ENCODE data around the gene WSCD2.

Gene WSCD2

DNA sequence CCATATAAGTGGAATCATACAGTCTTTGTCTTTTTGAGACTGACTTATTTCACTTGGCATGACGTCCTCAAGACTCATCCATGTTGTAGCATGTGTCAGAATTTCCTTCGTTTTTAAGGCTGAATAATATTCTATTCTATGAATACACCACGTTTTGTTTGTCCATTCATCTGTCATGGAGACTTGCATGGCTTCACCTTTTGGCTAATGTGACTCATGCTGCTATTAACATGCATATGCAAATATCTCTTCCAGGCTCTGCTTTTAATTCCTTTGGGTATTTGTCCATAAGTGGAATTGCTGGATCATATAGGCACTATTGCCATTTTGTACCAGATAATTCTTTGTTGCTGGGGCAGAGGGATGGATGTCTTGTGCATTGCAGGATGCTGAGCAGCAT is 19.6 kb upstream of the WSCD2 start:
- no peak for DNase-seq

DNA sequence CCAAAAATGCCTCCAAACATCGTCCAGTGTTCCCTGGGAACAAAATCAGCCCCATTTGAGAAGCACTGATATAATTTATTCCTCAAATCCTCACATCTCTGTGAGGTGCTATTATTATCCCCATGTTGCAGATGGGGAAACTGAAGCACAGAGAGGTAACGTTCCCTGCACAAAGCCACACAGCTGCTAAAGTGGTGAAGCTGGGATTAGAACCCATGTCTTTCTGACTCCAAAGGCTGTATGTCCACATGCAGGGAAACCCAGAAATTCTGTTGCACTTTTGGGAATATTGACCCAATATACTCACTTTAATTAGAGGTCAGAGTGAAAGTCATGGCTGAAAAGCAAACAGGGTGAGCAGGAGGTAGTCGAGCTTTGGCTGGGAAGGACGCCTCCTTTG is 19.1 kb upstream of the WSCD2 start:
- DNase-seq = no peak

DNA sequence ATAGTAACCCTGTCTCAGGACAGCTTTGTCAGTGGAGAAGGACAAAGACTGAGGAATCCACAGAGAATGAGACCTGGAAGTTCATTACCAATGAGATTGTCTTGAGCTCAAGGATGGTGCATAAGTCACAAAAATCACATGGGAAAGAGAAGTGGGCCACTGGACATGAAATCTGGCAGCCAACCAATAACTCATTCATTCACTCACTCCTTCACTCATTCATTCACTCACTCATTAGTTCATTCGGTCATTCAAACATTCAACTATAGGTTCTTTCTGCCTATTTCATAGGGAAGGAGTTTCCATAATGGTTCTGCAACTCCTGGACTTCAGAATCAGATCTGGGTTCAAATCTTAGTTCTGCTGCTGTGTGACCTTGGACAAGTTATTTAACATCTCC is 18.2 kb upstream of the WSCD2 start:
- no peak for DNase-seq

DNA sequence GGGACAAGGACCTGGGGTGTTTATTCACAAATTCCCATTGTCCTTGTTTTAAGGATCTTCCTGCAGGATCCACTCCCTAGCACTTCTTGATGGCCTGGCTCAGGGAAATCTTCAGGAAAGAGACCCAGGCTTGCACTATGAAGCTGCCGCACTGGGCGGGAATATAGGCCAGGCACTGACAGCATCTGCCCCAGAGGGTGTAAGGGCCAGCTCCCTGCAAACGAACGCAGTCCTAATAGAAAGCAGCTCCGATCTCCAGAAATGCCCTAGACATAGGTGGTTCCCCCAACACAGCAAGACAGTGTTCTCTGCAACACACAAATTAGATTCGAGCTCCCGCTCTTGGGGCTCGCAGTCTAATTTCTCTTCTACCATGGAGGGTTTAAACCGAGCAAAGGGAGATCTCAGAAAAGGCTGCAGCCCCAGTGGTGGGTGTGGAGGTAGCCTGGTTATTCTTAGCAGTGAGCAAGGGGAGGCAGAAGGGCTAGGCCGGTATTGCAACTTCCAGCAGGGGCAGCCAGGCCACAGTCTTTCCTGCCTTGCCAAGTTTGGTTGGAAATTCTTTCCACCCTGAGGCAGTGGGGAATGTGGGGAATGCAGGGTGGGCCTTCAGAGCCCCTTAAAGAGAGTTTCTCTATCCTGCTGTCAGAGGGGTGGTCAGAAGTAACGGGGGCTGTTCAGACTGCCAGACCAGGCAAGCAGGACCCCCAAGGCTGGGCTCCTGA is 16.1 kb upstream of the WSCD2 start:
- no peak for DNase-seq

DNA sequence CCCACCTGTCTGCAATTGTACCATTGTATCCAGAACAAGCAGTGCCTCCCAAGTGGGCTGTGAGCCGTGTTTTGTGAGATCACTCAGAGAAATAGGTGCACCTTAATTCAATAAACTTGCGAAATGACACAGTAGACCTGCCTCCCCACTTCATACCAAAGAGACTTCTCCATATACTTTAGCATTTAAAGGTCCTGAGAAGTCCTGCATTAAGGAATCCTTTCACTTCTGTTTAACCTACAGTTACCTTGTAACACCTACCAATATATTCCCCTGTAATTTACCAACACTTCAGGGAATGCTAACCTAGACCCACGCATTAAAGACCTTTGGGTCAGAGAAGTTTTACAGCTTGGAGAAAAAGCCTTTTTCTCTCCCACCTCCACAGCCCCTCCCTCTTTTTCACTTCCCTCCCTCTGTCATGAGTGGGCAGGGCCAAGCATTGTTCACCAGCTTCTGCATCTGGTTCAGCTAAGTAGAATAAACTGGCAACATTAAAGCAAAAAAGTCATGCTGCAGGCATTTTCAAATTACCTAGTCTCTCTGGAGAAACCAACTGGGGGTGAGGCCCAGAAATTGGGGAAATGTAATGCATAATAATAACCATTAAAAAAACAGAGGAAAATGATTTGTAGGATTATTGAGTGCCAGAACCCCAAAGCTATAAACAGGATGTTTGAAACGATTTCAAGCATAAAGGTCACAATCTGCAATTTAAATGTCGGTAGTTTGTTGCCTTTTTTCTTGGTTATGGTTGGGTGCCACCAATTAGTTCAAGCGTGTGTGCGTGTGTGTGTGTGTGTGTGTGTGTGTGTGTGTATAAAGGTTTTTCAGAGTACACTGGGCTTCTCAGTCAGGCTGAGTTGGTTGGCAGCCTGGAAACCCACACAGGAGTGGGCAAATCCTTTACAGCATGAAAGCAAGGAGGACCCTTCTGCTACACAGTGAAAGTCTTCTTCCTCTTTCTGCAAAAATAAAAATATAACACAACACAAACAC is 13.7 kb upstream of the WSCD2 start:
- no peak for DNase-seq

DNA sequence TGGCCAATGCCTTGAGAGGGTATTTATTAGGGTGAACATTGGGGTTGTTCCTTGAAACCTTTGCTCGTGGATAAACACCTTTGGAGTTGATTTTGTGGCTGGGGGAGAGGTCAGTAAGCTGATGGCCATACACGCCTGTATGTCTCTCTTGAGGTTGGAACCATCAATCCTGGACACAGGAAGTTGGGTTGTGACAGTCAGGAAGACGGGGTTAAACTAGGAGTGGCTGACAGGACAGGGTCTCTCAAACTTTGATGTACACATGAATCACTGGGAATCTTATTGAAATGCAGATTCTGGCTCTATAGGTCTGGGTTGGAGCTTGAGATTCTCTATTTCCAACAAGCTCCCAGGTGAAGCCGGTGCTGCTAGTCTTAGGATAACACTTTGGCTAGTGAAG is 12.8 kb upstream of the WSCD2 start:
- DNase-seq = no peak

DNA sequence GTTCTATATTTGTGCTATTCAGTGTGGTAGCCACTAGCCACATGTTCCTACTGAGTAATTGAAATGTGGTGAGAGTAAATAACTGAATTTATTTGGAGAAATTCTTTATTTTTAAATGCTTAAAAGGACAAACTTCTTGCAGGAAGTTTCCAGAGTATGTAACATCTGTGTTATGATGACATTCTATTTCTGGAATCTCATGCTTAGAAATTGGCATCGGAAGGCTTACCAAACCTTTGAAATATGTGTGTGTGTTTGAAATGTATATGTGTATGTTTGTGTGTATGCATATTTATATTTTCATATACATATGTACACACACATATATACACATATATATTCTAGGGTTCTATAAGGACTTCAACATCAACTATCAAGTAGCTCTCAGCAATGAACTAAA is 12.4 kb upstream of the WSCD2 start:
- no peak for DNase-seq

- no peak for DNase-seq
These were observed 11.8 kb upstream of the WSCD2 start for GRCh38 chr12:108117163-108117849.

- no peak for DNase-seq
These were observed 11.2 kb upstream of the WSCD2 start for GRCh38 chr12:108117902-108118301.

DNA sequence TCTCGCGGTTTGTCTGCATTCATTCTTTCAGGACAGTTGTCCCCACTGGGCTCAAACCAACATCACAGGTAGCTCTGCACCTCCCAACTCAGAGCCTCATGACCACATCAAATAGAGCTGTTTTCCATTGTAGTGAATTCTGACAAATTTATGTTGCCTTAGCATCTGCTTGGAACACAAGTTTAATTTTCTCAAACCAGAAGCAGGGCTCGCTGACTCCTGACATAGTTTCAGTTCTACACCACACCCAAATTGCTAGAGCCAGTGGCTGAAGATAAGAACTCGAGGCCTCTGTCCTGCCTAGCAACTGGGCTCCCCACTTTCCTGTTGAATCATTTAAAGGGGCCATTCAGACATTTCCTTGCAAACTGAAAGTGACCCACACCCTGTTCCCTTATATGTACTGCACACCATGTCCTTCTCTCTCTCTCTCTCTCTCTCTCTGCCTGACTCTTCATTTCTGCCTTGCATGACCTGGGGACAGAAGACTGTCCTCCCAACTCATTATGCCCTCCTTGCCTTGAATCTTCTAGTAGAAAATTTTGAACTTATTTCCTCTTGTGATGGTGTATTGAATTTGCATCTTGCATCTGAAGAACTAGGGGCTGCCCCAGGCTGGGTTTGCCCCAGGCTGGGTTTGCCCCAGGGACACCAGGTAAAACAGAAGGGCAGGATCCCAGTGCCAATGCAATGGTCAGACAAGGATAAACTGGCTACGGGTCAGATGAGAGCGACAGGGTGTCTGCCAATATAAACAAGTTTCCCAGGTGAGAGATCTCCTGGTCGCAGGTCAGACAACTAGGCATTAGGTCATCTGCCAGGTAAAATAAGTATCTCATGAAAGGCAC is 9.7 kb upstream of the WSCD2 start:
- no peak for DNase-seq

DNA sequence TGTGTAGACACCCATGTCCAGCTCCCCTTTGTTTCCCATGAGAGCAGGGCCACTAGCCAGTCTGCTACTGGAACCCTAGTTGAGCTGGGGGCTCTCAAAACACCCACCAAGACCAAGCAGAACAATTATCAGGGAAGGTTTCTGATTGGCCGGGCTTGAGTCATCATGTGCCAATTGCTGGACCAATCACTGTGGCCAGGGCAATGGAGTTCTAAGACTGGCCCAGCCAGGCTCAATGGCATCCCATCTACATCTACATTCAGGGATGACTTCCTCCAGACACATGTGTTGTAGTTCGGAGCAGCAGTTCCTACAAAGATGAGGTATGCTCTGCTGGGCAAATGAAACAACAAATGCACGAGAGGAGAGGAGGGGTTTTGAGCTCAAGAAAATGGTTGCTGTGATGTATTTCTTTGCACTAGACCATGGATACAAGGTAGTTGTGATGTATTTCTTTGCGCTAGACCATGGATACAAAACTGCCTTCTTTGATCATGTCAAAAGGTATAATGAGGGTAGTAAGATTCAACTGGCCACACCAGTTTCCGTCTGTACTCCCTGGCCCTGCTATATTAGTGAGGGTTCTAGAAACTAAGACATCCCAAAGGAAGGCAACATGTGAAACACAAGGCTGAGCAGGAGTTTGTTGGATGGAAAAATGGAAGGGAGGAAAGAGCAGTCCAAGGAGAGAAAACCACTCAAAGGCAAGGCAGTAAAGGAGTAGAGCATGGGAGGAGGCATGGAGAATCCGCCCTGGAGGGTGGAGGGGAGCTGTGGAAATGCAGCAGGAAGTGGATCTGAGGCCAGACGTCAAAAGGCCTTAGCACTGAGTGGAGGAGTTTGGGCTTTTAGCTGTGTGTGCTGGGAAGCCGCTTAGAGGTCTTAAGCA is 8.9 kb upstream of the WSCD2 start:
- DNase-seq = no peak

DNA sequence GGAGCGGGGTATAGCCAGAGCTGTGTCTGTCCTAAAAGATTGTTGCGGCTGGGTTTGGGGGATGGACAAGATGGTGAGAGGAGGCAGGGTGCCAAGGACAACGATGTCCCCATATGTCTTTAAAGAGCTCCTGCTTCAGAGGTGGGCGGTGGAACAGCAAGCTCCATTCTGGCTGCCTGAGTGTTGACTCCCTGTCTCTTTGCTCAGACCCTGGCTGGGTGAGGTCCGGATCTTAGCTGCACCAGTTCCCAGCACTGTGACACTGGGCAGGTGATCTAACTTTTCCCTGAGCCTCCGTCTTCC is 8.3 kb upstream of the WSCD2 start:
- no peak for DNase-seq

- DNase-seq = no peak
These were observed 7.8 kb upstream of the WSCD2 start for GRCh38 chr12:108121320-108121719.

GRCh38 chr12:108121728-108122471 is 7.2 kb upstream of the WSCD2 start:
- no peak for DNase-seq

GRCh38 chr12:108122644-108123043 is 6.4 kb upstream of the WSCD2 start:
- DNase-seq = no peak

DNA sequence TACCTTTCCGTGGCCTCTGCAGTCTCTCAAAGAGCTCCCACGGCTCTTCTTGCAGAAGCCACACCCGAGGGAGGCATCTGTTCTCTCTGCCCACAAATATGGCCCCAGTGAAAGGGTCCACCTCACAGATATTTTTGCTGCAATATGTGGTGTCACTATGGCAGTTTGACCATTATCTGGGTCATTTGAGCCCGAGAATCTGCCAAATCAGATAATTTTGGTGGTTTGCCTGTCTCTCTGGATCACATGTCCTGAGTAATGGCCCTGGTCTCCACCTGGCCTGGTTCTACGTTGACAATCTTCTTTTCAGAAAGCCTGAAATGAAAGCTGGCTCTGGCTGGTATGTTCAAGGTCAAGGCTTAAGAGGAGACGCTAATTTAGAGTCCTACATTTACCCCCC is 5.7 kb upstream of the WSCD2 start:
- no peak for DNase-seq

- no peak for DNase-seq
These were observed 4.0 kb upstream of the WSCD2 start for GRCh38 chr12:108125073-108125472.

- DNase-seq = no peak
These were observed 2.9 kb upstream of the WSCD2 start for GRCh38 chr12:108126212-108126611.

GRCh38 chr12:108126990-108127501 is 2.0 kb upstream of the WSCD2 start:
- no peak for DNase-seq

GRCh38 chr12:108127654-108128053 is 1.4 kb upstream of the WSCD2 start:
- DNase-seq = no peak
